WERI-Rb-1 (cell line): ENCODE results near the gene POR.

Experiments
- DNase-seq: peaks from one replicate; pipeline ENCODE4 v3.0.0-alpha.2; 2020
- H3K27ac ChIP-seq: fragments of 250-450 bp; sonication (Bioruptor Pico); 2 replicates; pipeline ENCODE4 v1.5.1; 2020; ENCODE audit warnings: mild to moderate bottlenecking, moderate library complexity
- H3K27me3 ChIP-seq: fragments of 250-450 bp; sonication (Bioruptor Pico); 2 replicates; pipeline ENCODE4 v1.5.1; 2021; ENCODE audit warnings: mild to moderate bottlenecking, low read depth, moderate library complexity; ENCODE audit not compliant: insufficient read depth, severe bottlenecking
- H3K36me3 ChIP-seq: fragments of 250-450 bp; sonication (Bioruptor Pico); 2 replicates; pipeline ENCODE4 v1.5.1; 2020; ENCODE audit warnings: mild to moderate bottlenecking, moderate library complexity
- H3K4me3 ChIP-seq: 2 replicates; pipeline ENCODE4 v1.5.1; 2011; ENCODE audit warnings: low read depth, mild to moderate bottlenecking, control low read depth, low read length
- H3K9me3 ChIP-seq: fragments of 250-450 bp; sonication (Bioruptor Pico); 2 replicates; pipeline ENCODE4 v1.5.1; 2021; ENCODE audit warnings: mild to moderate bottlenecking, moderate library complexity; ENCODE audit not compliant: severe bottlenecking
- CTCF ChIP-seq: IDR thresholded peaks from 2 replicates; pipeline ENCODE4 v1.5.1; 2011; ENCODE audit warnings: low read depth, mild to moderate bottlenecking, control low read depth, inconsistent platforms, low read length

POR gene

GRCh38 chr7:75914655-75915415 lies at the start of gene POR:
Gene POR, plus strand, starts transcription at chr7:75915155. Its CDS starts 38,847 bp downstream, at chr7:75954002.
- DNase-seq, result peak; percentile 92
- H3K27me3 ChIP-seq, result no peaks in the 10 kb centered on the region
- H3K27ac ChIP-seq, result peak within 1 kb of the TSS; percentile 60
- H3K4me3 ChIP-seq, result peak within 1 kb of the TSS; percentile 91
- H3K36me3 ChIP-seq, result no peaks in the 10 kb centered on the region
- no peaks in the 10 kb centered on the region for H3K9me3 ChIP-seq
- no peak for TF ChIP-seq CTCF

- no peak overlapping the region for H3K4me3 ChIP-seq
- H3K9me3 ChIP-seq, result no peaks in the 10 kb centered on the region
- no peak overlapping the region for H3K27ac ChIP-seq
- H3K27me3 ChIP-seq, result no peaks in the 10 kb centered on the region
- DNase-seq, result no peak
- no peaks in the 10 kb centered on the region for H3K36me3 ChIP-seq
- TF ChIP-seq CTCF, result no peak
Observed at GRCh38 chr7:75866114-75866488, 48.9 kb upstream of the POR start.

- Histone ChIP-seq H3K27ac (no peak overlapping the region), H3K9me3 (no peaks in the 10 kb centered on the region), H3K36me3 (no peaks in the 10 kb centered on the region), H3K4me3 (no peak overlapping the region), H3K27me3 (no peaks in the 10 kb centered on the region)
- peak; percentile 99 for TF ChIP-seq CTCF
- DNase-seq, result peak; percentile 67
Observed at GRCh38 chr7:75866489-75867389, 48.2 kb upstream of the POR start.

GRCh38 chr7:75867390-75867717 lies 47.6 kb upstream of the POR start:
- H3K4me3 ChIP-seq, result no peak overlapping the region
- H3K27me3 ChIP-seq, result no peaks in the 10 kb centered on the region
- no peaks in the 10 kb centered on the region for H3K36me3 ChIP-seq
- H3K9me3 ChIP-seq, result no peaks in the 10 kb centered on the region
- DNase-seq, result no peak
- no peak for TF ChIP-seq CTCF
- no peak overlapping the region for H3K27ac ChIP-seq

GRCh38 chr7:75868153-75868552 lies 46.8 kb upstream of the POR start:
- no peak overlapping the region for H3K27ac ChIP-seq
- H3K36me3 ChIP-seq, result no peaks in the 10 kb centered on the region
- no peaks in the 10 kb centered on the region for H3K9me3 ChIP-seq
- TF ChIP-seq CTCF, result no peak
- no peak overlapping the region for H3K4me3 ChIP-seq
- no peak for DNase-seq
- no peaks in the 10 kb centered on the region for H3K27me3 ChIP-seq
